Dedifferentiated amniotic fluid mesenchymal stem cell (primary cell): ENCODE results near the gene YKT6.
A peak's percentile ranks its signal among the peaks of the same experiment; 100 is the strongest.
"Not testable (repeated sequence)": the region's sequence is repeated elsewhere in the genome, so short reads cannot be mapped to it uniquely, and the experiment has no call there.

Source experiments
- DNase-seq: peaks from one replicate; pipeline ENCODE4 v3.0.0-alpha.2; 2016; ENCODE audit errors: extremely low spot score

YKT6 gene

DNA sequence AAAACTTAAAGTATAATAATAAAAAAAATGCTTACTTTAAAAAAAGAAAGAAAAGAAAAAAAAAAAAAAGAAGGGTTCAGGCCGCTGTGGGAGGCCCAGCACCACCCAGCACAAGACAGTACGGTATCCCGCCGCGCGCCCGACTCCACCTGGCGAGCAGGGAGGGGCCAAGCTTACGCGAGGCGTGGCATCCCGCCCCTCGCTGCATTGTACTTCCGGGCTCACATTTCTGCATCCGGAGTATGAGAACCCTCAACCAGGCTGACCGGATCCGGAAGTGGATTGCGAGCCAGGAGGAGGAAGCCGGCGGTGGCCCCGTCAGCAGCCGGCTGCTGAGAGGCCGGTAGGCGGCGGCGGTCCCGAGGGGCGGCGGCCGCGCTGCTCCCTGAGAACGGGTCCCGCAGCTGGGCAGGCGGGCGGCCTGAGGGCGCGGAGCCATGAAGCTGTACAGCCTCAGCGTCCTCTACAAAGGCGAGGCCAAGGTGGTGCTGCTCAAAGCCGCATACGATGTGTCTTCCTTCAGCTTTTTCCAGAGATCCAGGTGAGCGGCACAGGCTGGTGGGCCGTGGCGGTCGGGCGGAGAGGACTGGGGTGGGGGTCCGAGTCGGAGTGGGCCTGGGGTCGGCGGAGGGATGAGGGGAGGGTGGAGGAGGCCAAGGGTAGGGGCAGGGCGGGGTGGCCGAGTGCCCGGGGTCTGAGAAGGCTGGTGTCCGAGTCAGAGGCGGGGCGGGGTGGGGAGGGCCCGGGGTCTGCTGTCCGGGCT, at the start of gene YKT6:
Gene YKT6, plus strand, starts transcription at position 280 of the 763 bp plus-strand sequence. Its CDS starts 158 bp downstream, at position 438.
- peak; percentile 97 for DNase-seq

DNA sequence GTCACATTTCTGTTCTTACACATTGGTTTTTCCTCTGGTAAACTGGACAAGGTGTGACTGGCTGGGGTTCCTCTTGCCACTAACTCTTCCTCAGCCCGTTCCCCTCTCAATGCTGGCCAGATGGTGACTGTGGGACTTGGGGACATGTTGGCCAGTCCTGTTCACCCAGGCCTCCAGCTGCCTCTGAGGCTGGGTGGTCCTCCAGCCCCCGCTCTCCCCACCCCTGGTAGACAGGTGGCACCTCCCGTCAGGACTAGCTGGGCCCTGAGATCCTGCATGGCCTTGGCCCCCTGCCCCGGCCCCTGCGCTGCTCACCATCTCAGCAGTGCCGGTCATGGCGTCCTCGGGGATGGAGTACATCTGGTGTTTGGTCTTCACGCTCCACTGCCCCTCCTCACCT, 48.8 kb upstream of the YKT6 start:
- no peak for DNase-seq

DNA sequence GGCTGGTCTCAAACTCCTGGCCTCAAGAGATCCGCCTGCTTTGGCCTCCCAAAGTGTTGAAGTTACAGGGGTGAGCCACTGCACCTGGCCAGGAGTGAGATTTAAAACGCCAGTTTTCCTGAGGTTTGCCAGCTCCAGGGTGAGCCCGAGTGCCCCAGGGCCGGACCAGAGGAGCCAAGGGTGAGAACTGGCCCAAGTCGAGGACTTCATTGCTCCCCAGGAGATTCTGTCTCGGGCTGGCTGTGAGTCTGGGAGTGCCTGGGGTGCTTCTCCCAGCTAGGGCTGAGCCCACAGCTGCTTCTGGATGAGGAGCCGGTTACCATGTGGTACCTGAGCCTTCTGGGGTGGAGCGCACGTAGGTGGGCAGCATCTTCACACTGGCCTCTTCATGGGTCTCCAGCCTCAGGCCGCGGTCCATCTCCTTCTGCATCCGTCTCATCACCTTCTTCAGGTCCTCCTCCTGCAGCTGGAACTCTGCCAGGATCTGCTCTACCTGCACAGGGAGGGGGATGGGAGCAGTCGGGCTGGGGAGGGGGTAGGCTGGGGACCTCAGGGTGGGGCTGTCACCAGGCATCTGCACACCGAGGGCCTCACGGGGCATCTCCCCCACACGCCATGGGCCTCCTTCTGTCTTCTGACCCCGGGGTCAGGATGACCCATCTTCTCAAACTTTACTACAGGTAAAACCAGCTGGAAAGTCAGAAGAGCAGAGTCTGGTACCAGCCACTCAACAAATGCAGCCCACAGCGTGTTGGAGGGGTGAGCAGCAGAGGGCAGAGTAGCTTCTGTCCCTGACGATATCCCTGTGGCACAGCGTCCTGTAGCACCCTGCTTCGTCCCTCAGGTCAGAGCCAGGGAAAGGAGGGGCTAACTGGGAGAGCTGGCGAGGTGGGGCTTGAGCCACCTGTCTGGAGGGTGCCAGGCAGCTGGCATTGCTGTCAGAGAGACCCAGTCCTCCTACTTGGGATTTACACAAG, 47.5 kb upstream of the YKT6 start:
- DNase-seq = no peak

DNA sequence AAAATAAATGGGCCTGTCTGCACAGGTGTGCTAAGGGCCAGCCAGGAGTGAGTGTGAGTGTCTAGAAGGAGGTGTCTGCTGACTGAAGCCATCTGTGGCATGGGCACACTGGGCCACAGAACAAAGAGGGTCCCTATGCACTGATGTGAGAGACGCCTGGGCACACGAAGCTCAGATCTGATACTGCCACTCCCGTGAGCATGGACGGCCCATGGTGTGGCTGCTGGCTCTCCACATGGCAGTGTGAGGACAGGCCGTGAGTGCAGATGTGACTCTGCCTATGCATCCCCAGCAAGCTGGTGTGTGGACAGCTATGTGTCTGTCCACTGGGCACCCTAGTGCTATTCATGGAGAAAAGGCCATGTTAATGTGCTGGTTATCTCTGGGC, 46.8 kb upstream of the YKT6 start:
- no peak for DNase-seq

DNA sequence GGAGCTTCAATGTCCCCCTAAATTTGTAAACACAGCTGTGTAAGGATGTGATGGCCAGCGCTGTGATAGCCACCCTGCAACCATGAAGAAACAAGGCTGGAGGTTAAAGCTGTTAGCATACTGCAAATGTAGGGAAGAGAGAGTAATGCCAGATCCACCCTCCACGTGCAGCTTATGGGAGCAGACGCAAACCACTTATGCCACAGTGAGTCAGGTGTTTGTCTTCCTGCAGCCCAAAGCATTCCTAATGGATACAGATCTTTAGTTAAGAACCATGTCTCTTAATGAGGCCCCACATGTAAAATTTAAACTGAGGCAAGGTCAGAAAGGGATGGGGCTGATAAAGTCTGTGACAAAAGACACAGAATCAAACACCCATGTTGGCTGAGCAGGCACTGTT, 46.1 kb upstream of the YKT6 start:
- no peak for DNase-seq

DNA sequence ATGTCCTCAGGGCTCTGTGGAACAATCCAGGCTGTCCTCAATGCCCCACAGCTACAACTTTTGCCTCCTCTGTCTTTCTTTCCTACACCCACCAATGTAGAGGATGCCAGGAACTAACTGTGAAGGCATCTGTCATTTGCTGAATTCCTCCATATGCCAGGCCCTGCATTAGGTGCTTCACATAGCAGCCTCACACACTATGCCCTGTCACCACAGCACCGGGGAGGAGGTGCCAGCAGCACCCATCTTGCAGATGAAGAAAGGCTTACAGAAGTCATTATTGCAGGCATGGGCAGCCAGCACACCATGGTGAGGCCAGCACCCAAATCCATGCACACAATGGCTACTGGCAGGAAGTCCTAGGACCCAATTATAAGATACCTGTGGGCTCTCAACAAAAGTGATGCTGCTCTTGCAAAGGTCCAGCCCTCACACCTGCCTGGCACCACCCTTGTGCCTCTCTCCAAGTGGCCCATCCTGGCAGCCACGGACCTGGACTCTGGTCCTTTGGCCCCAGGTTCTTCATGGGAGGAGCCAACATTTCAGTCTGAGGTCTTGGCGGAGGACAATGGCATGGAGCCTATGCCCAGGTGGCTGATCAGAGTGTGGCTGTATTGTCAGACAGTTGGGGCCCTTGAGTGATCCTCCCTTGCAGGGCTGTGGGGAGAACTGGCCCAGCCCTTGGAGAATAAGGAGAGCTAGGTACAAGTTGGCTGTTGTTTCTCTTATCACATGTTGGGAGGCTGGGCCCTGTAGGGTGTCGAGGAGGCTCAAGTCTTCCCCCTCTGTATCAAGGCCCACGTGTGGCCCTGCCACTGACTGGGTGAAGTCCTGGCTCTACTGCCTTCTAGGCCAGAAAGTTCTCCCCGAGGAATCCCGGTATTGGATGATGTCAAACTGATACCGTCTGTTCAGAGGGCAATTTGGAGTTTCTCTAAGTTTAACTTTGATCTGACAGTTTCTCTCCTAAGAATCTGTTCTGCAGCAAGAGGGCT, 45.3 kb upstream of the YKT6 start:
- no peak for DNase-seq

DNA sequence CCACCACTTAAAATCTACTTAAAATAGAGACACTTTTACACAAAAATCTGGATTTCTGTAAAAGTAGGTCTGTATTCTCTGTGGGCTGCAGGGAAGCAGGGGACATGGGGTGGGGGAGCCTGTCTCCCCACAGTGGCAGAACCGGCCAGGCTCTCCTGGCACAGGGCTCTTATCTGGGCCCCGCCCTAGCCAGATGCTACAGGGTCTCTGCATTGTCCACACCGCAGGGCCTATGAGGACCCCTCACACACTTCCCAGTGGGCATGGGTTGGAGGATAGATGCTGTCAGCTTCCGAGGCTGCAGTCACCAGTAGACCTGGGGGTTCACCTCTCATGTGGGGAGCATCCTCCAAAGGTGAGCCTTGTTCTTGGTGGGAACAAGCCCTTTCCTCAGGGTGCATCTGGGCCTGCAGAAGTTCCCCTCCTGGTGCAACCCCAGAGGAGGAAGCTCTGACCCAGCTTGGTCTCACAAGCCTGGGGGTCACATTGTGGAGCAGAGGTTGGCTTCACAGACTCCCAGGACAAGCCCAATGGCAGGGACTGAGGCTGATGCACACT, 44.2 kb upstream of the YKT6 start:
- no peak for DNase-seq

DNA sequence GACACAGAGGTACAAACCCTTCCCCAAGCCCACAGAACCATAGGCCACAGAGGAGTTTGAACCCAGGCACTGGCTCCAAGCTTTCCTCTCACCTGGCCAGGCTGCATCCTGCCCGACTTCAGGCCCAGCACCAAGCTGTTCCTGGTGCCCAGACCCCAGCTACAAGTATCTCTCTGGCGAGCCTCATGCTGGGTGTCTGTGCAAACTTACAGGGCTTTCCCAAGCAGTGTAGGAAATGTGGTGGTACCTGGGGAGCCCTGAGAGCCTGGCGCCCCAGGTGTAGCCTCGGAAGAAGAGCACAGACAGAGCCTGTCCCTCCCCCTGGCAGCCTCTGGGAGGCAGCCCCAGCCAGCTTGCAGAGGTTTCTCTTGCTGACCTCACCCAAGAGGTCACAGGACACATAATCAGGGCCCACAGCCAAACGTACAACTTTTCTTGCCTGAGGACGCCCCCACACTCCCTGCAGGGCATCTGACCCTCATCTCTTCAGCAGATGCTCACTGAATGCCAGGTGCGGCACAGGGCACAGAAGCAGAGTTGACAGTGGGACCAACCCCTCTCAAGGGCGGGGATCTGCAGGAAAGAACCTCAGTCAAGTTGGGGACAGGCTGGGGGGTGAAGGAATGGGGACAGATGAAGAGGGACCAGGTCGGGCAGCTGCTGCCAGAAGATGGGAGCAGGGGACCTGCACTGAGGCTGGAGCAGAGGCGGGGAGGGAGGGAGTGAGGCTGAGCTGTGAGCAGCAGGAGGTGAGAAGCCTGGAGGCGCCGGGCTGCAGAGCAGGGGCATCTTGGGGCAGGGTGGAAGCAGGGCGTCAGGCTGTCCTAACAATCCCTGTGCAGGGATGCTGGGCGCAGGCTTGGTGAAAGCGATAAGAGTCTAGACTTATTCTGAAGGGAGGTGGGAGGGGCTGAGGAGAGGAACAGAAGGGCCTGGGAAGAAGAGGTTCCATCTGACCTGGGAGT, 43.4 kb upstream of the YKT6 start:
- DNase-seq = no peak

DNA sequence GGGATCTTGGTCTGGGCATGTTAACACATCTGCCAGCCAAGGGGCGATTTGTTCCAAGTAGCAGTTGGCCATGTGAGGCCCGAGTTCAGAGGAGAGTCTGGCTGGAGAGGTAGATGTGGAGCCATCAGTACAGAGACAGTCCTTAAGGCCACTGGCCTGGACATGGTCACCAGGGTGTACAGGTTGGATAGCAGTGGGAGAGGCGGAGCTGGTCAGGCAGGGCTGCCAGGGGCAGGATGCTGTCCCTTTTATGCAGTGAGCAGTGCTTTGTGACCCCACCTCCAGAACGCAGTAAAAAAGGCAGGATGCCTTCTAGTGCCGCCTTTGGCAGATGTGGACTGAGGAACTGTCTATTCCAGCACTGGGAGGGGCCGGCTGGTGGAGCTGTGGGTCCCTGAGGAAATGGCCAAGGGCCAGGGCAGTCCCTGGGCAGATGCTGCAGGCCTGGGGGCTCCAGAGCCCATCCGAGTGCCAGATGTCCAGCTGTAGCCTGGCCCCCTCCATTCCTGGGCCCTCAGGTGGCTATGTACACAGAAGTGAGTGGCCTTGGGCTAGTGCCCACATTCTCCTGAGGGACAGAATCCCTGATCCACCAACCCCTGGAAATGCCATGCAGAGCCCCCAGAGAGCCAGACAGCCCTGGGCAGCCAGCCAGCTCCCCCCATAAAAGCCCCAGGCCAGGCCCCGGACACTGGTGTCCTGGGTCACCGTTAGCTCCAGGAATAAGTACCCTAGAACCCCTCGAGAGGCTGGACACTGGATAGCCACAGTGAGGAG, 42.5 kb upstream of the YKT6 start:
- DNase-seq = no peak

DNA sequence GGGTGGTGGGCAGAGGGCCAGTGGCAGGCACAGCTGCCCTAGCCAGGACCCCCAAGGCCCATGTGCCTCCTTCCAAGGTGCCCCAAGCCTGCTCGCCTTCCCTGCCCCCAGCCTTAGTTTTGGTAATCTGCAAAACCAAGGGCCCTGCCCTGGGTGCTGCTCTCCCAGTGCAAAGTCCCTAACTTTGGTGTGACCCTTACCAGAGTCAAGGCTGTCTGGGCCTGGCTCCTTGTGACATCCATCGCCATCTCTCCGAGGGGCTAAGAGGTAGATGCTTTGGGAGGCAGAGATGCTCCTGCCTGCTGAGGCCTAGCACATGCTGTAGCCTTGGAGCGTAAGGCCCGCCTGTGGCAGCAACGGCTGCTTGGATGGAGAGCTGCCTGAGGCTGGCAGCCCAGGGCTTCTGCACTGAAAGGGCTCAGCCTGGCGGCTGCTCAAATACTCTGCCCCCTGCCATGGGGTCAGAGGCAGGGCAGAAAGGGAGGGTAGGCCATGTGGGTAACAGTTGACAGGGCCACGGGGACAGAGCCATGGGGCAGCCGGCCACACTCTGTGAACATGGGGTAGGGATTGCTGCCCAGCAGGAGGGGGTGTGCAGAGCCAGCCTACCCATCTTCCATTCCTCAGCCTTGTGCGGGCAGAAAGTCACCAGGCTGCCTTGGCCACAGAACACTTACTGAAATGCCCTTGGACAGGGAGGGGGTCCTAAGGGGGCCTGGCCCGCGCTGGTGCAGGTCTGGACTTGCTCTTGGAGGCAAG, 41.7 kb upstream of the YKT6 start:
- no peak for DNase-seq

DNA sequence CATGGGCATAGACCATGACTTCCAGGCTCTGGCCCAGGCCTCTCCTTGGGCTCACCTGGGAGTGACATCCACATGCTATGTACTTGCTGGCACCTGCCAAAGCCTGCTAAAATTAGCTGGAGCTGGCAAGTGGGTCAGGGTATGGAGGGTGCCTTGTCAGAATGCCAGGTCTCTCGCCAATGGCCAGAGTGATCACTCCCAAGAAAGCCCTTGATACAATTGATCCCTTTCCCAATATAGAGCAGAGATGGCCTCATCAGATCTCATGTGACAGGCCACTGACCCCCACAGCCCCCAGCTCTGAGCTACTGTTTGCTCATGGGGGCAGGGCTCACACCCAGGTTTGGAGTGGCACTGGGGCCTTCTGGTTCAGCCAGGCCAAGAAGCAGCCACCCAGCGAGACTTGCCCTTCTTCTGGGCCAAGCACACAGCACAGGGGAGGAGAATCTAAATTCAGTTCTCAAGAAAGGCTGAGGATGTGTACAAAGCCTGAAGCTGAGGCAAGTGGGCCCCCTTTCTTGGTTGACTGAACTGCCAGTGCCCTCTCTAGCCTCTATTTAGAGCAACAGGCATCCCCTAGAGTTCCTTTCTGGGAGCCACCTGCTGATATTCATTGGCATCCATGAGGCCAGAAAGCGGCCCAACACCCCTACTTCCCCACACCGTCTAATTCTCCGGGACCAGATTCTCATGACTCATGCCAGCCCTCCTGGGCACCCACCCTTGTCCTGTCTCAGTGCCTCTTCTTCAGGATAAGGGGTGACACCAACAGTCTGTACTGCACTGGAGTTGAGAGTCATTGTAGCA, 40.8 kb upstream of the YKT6 start:
- no peak for DNase-seq

DNA sequence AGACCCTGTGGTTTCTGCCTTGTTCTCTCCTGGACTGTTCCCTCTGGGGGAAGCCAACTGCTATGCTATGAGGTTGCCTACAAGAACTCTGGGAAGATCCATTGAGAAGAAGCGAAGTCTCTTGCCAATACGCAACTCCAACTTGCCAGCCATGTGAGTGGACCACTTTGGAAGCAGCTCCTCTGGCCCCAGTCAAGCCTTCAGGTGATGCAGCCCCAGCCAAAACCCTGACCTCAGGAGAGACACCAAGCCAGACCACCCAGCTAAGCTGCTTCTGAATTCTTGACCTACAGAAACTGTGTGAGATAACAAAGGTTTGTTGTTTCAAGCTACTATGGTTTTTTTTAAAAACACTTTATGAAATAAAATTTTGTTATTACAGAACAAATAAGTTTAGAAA, 39.4 kb upstream of the YKT6 start:
- DNase-seq = no peak

DNA sequence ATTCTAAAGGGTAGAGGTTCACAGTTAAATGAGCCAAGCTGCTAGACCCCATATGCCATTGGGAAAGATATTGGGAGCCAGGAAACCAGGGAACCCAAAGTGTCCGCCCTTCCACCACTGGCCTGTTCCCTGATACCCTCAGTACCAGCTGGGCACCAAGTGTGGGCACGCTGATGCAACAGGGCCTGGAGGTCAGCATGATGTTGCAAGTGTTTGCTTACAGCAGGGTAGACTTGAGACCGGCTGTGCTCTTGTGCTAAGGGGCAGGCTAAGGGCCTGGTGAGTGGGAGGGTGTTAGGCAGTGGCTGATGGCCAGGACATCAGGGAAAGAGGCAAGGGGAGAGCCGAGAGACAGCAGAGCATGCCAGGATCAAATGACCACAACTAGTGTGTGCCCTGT, 38.6 kb upstream of the YKT6 start:
- no peak for DNase-seq

DNA sequence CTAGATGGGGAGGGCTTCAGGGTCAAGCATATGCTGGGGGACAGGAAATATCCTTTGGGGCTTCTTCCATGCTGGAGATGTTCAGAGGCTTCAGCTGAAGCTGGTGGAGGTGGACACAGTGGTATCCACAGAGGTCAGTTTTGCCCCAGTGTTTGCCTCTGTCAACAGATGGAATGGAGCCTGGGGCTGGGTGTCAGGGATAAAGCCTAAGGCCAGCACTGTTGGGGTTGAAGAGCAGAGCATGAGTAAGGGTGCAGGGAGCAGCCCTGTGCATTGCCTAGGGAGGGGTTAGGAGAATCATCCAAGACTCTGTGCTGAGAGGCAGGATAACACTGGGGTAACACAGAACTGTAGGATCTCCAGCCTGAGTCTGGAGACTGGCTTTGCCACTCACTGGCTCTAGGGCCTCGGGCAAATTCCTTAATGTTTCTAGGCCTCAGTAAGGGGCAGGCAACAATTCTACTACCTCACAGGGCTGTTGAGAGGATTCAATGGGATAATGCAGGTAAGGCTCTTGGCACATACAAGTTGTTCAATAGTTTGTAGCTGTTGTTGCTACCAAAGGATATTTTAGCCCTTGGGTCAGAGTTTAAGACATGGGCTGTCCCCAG, 37.9 kb upstream of the YKT6 start:
- no peak for DNase-seq

DNA sequence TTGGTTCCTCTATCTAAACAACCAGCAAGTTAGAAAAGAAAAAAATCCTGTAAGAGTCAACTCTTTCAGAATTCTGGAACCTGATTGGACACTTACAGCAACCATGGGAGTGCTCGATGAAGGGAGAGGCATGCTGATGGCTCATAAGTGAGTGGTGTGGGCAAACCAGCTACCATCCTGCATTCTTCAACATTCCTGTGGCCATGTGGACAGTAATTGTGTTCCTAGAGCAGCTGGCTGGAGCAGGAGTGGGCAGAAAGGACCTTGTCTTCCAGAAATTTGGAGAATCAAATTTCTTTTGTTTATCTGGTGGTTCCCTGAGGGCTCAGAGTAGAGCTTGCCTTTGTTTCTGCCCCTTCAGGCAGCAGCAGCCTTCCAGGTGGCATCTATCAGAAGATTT, 37.2 kb upstream of the YKT6 start:
- DNase-seq = peak; percentile 94

DNA sequence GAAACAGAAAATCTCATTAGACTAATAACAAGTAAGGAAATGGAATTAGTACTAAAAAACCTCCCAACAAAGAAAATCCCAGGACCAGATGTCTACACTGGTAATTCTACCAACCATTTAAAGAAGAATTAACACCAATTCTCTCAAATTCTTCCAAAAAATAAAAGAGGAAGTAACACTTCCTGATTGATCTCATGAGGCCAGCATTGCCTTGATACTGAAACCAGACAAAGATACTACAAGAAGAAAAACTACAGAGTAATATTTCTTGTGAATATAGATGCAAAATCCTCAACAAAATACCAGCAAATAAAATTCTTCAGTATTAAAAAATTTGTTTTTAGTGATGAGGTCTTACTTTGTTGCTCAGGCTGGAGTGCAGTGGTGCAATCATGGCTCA, 32.9 kb upstream of the YKT6 start:
- DNase-seq = no peak

DNA sequence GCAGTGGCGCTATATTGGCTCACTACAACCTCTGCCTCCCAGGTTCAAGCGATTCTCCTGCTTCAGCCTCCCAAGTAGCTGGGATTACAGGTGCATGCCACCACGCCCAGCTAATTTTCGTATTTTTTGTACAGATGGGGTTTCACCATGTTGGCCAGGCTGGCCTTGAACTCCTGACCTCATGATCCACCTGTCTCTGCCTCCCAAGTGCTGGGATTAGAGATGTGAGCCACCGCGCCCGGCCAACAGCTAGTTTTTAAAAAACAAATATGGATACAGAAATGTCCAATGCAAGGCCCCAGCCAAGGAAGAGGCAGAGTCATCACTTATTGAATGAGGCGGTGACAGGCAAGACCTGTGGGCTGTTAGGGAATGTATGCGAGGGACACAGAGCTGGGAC, 28.9 kb upstream of the YKT6 start:
- DNase-seq = not testable (repeated sequence)
